Panc1 (cell line): ENCODE measurements around the gene DSCAML1. TPM values are rescaled to one million over a fixed set of nuclear protein-coding genes. Genes with fewer than 3 reads are reported as not detected.

Experiments
- ATAC-seq: fragments of 200-7000 bp; cut with Tn5 transposase; 2 replicates; pipeline ENCODE4 v1.9.1; 2020; ENCODE audit warnings: mild to moderate bottlenecking, moderate library complexity
- BruUV-seq: library from RNA; stranded (reverse); fragments of 400-500 nt; replicated peaks from 2 replicates; lab custom pipeline; 2021; lab: Mats Ljungman, UMichigan
- CTCF ChIA-PET: fragments of 300-600 bp; sonication (Branson Sonifier 250); formaldehyde crosslinking; loops from one replicate; lab custom pipeline; 2022; ENCODE audit warnings: antibody characterized with exemption; lab: Charles Lee
- POLR2A ChIA-PET: fragments of 300-600 bp; sonication (Branson Sonifier 250); formaldehyde crosslinking; loops from one replicate; lab custom pipeline; 2022; ENCODE audit warnings: antibody characterized with exemption; lab: Charles Lee
- DNase-seq: peaks from one replicate; pipeline ENCODE4 v3.0.0-alpha.2; 2010; ENCODE audit warnings: low read depth, low spot score
- H3K27ac ChIP-seq: 2 replicates; pipeline ENCODE4 v1.5.1; 2011; ENCODE audit warnings: mild to moderate bottlenecking, low read length, inconsistent platforms
- H3K27me3 ChIP-seq: fragments of 200-500 bp; sonication (Bioruptor generic); 2 replicates; pipeline ENCODE4 v1.6.0; 2014; ENCODE audit warnings: low read length, inconsistent platforms; ENCODE audit not compliant: control insufficient read depth, insufficient read depth
- H3K36me3 ChIP-seq: fragments of 200-500 bp; sonication (Bioruptor generic); 2 replicates; pipeline ENCODE4 v1.5.1; 2014; ENCODE audit warnings: inconsistent platforms, mild to moderate bottlenecking, low read length, moderate library complexity; ENCODE audit not compliant: control insufficient read depth, insufficient read depth
- H3K4me1 ChIP-seq: 2 replicates; pipeline ENCODE4 v1.5.1; 2011; ENCODE audit warnings: inconsistent platforms, mild to moderate bottlenecking, low read length, moderate library complexity; ENCODE audit not compliant: control insufficient read depth, insufficient read depth
- H3K4me3 ChIP-seq, 2 experiments: 2 replicates each; pipeline ENCODE4 v1.5.1; 2011 to 2012; ENCODE audit warnings: low read depth in 2 of 2, low read length in 2 of 2, mild to moderate bottlenecking in 2 of 2, inconsistent platforms in 1 of 2, moderate library complexity in 1 of 2
- H3K9me3 ChIP-seq: fragments of 200-500 bp; sonication (Bioruptor generic); 2 replicates; pipeline ENCODE4 v1.5.1; 2014; ENCODE audit warnings: low read depth, mild to moderate bottlenecking, inconsistent platforms, low read length, moderate library complexity; ENCODE audit not compliant: control insufficient read depth, insufficient read depth
- POLR2AphosphoS5 ChIP-seq: IDR thresholded peaks from 2 replicates; pipeline ENCODE4 v1.6.1; 2012; ENCODE audit warnings: mild to moderate bottlenecking, low read depth, low read length, moderate library complexity
- SIN3A ChIP-seq: IDR thresholded peaks from 2 replicates; pipeline ENCODE4 v1.6.1; 2012; ENCODE audit warnings: low read depth, mild to moderate bottlenecking, low read length, moderate library complexity, borderline replicate concordance; ENCODE audit not compliant: insufficient read depth
- TCF7L2 ChIP-seq: IDR thresholded peaks from 2 replicates; pipeline ENCODE4 v1.6.1; 2011; ENCODE audit warnings: mild to moderate bottlenecking, low read depth, low read length, inconsistent platforms
- in situ Hi-C: cut with HindIII; loops from 2 replicates; pipeline ENCODE4 v1.10.0; 2016; ENCODE audit warnings: low sequenced_read_pairs, low pct_unique_long_range_greater_than_20kb
- intact Hi-C: fragments of 100-400 bp; cut with micrococcal nuclease; formaldehyde crosslinking; loops from one replicate; pipeline ENCODE4 v1.10.0; 2022; ENCODE audit not compliant: unreplicated experiment
- total RNA-seq: library from RNA; stranded (reverse); gene quantifications from one replicate; pipeline ENCODE4 v1.2.1, GENCODE V29; 2021; ENCODE audit not compliant: unreplicated experiment
- TF ChIP-seq, protein P1 (sequence below): fragments of 450-650 bp; IDR thresholded peaks from 2 replicates; pipeline ENCODE4 v1.5.1; 2017; ENCODE audit warnings: mild to moderate bottlenecking
- TF ChIP-seq, protein P2 (sequence below), 2 experiments: IDR thresholded peaks; 2 replicates each; pipeline ENCODE4 v1.6.1; 2011 to 2012; ENCODE audit warnings: low read depth in 2 of 2, control low read depth in 1 of 2, low read length in 1 of 2, mild to moderate bottlenecking in 1 of 2, moderate library complexity in 1 of 2; ENCODE audit not compliant: insufficient read depth in 1 of 2

The DSCAML1 gene
- total RNA-seq, 1 experiment from 2014 or later: 1.6 TPM

DNA sequence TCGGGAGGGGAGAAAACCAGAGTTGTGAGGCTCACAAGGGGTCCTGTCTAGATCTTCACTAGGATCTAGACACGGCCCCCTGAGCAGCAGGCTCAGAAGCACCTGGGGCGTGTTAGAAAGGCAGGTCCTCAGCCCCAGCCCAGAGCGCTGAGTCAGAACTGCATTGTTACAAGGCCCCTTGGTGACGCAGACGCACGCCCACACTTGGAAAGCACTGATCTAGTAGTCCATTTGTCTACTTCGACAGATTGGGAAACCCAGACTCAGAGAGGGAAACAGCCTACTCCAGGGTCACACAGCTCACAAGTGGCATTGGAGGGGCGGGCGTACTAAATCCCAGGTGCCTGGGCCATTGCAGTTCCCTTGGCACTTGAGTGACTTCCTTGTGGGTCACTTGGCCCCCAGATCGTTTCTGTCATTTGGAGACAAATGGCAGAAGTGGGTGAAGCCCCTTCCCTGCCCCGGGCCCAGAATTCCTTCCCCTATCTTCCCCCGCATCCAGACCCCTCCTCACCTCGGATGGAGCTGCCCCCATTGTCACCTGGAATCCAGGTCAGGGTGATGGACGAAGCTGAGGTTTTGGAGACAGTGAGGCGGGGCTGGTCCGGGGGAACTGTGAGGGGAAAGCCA lies 358.5 kb downstream of the DSCAML1 start:
- Histone ChIP-seq H3K9me3 (no peaks in the 10 kb centered on the region), H3K27ac (no peak overlapping the region), H3K27me3 (peaks cover 5% of the 10 kb centered on the region; the same call in 1 of the 2 replicates), H3K4me1 (no peaks in the 10 kb centered on the region), H3K4me3 (no peak overlapping the region), H3K36me3 (no peaks in the 10 kb centered on the region)
- ChIA-PET POLR2A (no interaction called here), CTCF (no interaction called here)
- intact Hi-C loops (no loop called here), in situ Hi-C loops (loop anchor here (25.0 kb wide), 1 partner anchor 374 kb away; the partner anchor contains the start of gene FXYD2)
- no TSS peak for BruUV-seq
- ATAC-seq (no peak), DNase-seq (no peak)
- no peak for TF ChIP-seq SIN3A
- TF ChIP-seq TCF7L2: no peak
- no peak for TF ChIP-seq POLR2AphosphoS5
- TF ChIP-seq, protein P1, sequence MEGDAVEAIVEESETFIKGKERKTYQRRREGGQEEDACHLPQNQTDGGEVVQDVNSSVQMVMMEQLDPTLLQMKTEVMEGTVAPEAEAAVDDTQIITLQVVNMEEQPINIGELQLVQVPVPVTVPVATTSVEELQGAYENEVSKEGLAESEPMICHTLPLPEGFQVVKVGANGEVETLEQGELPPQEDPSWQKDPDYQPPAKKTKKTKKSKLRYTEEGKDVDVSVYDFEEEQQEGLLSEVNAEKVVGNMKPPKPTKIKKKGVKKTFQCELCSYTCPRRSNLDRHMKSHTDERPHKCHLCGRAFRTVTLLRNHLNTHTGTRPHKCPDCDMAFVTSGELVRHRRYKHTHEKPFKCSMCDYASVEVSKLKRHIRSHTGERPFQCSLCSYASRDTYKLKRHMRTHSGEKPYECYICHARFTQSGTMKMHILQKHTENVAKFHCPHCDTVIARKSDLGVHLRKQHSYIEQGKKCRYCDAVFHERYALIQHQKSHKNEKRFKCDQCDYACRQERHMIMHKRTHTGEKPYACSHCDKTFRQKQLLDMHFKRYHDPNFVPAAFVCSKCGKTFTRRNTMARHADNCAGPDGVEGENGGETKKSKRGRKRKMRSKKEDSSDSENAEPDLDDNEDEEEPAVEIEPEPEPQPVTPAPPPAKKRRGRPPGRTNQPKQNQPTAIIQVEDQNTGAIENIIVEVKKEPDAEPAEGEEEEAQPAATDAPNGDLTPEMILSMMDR: no peak
- TF ChIP-seq, protein P2, sequence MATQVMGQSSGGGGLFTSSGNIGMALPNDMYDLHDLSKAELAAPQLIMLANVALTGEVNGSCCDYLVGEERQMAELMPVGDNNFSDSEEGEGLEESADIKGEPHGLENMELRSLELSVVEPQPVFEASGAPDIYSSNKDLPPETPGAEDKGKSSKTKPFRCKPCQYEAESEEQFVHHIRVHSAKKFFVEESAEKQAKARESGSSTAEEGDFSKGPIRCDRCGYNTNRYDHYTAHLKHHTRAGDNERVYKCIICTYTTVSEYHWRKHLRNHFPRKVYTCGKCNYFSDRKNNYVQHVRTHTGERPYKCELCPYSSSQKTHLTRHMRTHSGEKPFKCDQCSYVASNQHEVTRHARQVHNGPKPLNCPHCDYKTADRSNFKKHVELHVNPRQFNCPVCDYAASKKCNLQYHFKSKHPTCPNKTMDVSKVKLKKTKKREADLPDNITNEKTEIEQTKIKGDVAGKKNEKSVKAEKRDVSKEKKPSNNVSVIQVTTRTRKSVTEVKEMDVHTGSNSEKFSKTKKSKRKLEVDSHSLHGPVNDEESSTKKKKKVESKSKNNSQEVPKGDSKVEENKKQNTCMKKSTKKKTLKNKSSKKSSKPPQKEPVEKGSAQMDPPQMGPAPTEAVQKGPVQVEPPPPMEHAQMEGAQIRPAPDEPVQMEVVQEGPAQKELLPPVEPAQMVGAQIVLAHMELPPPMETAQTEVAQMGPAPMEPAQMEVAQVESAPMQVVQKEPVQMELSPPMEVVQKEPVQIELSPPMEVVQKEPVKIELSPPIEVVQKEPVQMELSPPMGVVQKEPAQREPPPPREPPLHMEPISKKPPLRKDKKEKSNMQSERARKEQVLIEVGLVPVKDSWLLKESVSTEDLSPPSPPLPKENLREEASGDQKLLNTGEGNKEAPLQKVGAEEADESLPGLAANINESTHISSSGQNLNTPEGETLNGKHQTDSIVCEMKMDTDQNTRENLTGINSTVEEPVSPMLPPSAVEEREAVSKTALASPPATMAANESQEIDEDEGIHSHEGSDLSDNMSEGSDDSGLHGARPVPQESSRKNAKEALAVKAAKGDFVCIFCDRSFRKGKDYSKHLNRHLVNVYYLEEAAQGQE (IDR thresholded peaks at IDR 0.05; ENCODE audit: insufficient read depth in 1 of 2, low read depth in 2 of 2, low read length in 1 of 2): no peak

DNA sequence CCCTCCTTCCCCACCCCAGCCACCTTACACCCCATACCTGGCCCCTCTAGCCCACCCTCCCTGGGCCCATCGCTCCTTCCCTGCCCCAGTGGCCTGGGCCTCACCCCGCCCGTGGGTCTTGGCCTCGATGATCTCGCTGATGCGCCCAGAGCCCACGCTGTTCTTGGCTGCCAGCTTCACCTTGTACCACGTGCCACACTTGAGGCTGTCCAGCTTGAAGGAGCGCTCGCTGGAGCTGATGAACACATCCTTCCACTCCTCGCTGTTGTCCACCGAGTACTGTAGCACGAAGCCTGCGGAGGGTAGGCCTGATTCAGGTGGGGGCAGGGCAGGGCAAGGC lies 359.3 kb downstream of the DSCAML1 start:
- intact Hi-C loops (no loop called here), in situ Hi-C loops (loop anchor here (25.0 kb wide), 1 partner anchor 375 kb away; the partner anchor contains the start of gene FXYD2)
- DNase-seq: no peak
- BruUV-seq: no TSS peak
- Histone ChIP-seq H3K9me3 (no peaks in the 10 kb centered on the region), H3K4me3 (no peak overlapping the region), H3K36me3 (no peaks in the 10 kb centered on the region), H3K27me3 (peaks cover 5% of the 10 kb centered on the region; the same call in 1 of the 2 replicates), H3K4me1 (no peaks in the 10 kb centered on the region), H3K27ac (no peak overlapping the region)
- TF ChIP-seq, protein P1: no peak
- TF ChIP-seq POLR2AphosphoS5 (no peak), SIN3A (no peak), TCF7L2 (no peak)
- TF ChIP-seq, protein P2 (IDR thresholded peaks at IDR 0.05; ENCODE audit: insufficient read depth in 1 of 2, low read depth in 2 of 2, low read length in 1 of 2): no peak
- CTCF ChIA-PET: interaction anchor here (0.7 kb wide), 1 partner anchor 21 kb away, joined by 3 read pairs; no protein-coding TSS in a partner anchor
- POLR2A ChIA-PET: no interaction called here
- no peak for ATAC-seq
